ENCODE data around the gene CTSZ.

- no peak for TF ChIP-seq CTCF (conservative IDR thresholded peaks at IDR 0.05)
- no peak for TF ChIP-seq EZH2 (IDR thresholded peaks at IDR 0.05; ENCODE audit: low read depth)
Observed at GRCh38 chr20:58967652-58968429, 39.2 kb downstream of the CTSZ start.

Data from PC-9 (cell line).